Ovary (tissue), 9 donors: ENCODE results near the gene DLG1. TPM values are rescaled to one million over a fixed set of nuclear protein-coding genes. Genes with fewer than 3 reads are reported as not detected.

Experiments used
- DNase-seq, 5 donors: peaks; one replicate each; pipeline ENCODE4 v3.0.0-alpha.2; 2019 to 2020
- H3K27ac ChIP-seq, 2 donors: fragments of 200-600 bp; one replicate each; pipeline versions ENCODE4 v1.5.1 to v1.8.0; 2019 to 2022
- H3K27me3 ChIP-seq: fragments of 200-600 bp; one replicate; pipeline ENCODE4 v1.8.0; 2022
- H3K36me3 ChIP-seq: fragments of 200-600 bp; sonication (generic); one replicate; pipeline ENCODE4 v1.5.1; 2019
- H3K4me1 ChIP-seq: one replicate; pipeline ENCODE4 v1.8.1; 2013; ENCODE audit warnings: mild to moderate bottlenecking, moderate library complexity; ENCODE audit not compliant: insufficient read depth
- H3K4me3 ChIP-seq: fragments of 200-600 bp; sonication (generic); one replicate; pipeline ENCODE4 v1.5.1; 2017
- H3K9me3 ChIP-seq, 2 donors: fragments of 200-600 bp in 1 of 2; sonication (generic) in 1 of 2; one replicate each; pipeline versions ENCODE4 v1.5.1 to v1.8.1; 2013 to 2019; ENCODE audit warnings: mild to moderate bottlenecking in 1 of 2, moderate library complexity in 1 of 2
- EP300 ChIP-seq: sonication (generic); formaldehyde crosslinking; IDR thresholded peaks from one replicate; pipeline ENCODE4 v1.6.1; 2017; ENCODE audit warnings: antibody characterized with exemption
- POLR2A ChIP-seq: fragments of 450-650 bp; IDR thresholded peaks from one replicate; pipeline ENCODE4 v1.6.1; 2017; ENCODE audit warnings: antibody characterized with exemption, mild to moderate bottlenecking, moderate library complexity
- WGBS, 3 donors: extraction: QIAGEN DNeasy Blood & Tissue Kit in 1 of 3; methylation state at CpG; one replicate each; pipeline versions ENCODE4 v1.1.5 to v1.1.7; 2013 to 2017; 5-methylcytosine and 5-hydroxymethylcytosine counted together
- intact Hi-C, 4 donors: fragments of 100-400 bp; cut with DNase I; formaldehyde crosslinking; loops; one replicate each; pipeline versions ENCODE4 v1.11.0 to v1.15.1; 2022 to 2023
- polyA plus RNA-seq, 2 donors: library from polyadenylated mRNA; stranded (reverse); fragments of 200-250 nt in 1 of 2; fragments of 350-450 nt in 1 of 2; fragmentation: Illumina TruSeq in 1 of 2; extraction: RNeasy Lipid Tissue Mini Kit (QIAGEN cat#74804) in 1 of 2; gene quantifications; one replicate each; pipeline ENCODE4 v1.2.3, GENCODE V29; 2013 to 2014
- total RNA-seq, 7 donors: library from RNA; depleted of rRNA in 2 of 7; stranded (reverse); fragments of >200 nt in 2 of 7; fragmentation: NEBNext Ultra II Directional in 3 of 7; extraction: Animal tissue kit (Norgen Biotek cat#: 25700) in 3 of 7; gene quantifications; one replicate each; pipeline versions ENCODE4 v1.1.0 to v1.2.4, GENCODE V29; 2016 to 2023
- TF ChIP-seq, protein P1 (sequence below), 3 donors: fragments of 450-650 bp in 2 of 3; fragments of 200-600 bp in 1 of 3; IDR thresholded peaks; one replicate each; pipeline versions ENCODE4 v1.5.1 to v1.8.0; 2016 to 2022; ENCODE audit warnings: antibody characterized with exemption in 3 of 3, mild to moderate bottlenecking in 1 of 3
- donor health status: DM: no; HTN: no; CAD: no; lungs with moderate emphysema.
- donor health status: DM: no; HTN: no; CAD: no.
- donor health status: Bipolar disorder and iron deficiency.
- donor health status: DM: yes; HTN: yes; CAD: no.
- donor health status: DM: no; HTN: no; CAD: no.
- donor health status: DM: yes; HTN: yes; CAD: no.

DLG1 gene
- total and polyA plus RNA-seq, 9 donors: 20.5 to 99.1 (median 62.5) TPM

DNA sequence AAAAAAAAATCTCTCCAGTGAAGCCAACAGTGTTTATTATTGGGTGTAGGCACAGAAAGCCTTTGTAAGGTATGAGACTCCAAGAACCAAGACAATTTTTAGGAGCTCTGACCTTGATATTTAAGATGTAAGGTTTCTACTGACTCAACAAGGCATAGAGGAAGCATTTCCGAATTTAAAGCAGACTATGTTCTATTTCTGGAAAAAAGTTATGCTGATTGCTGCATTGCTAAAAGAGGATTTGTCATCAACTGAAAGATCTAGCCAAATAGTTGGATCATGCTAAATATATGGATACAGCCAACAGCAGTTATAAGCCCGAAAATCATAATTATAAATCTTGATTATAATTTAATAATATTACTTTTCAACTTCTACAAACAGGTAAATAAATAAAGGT, 215.5 kb downstream of the DLG1 start:
- Histone ChIP-seq H3K4me1 (no peaks in the 10 kb centered on the region), H3K27me3 (no peaks in the 10 kb centered on the region), H3K27ac (no peak overlapping the region), H3K36me3 (no peaks in the 10 kb centered on the region), H3K9me3 (no peaks in the 10 kb centered on the region), H3K4me3 (no peak overlapping the region)
- TF ChIP-seq EP300 (no peak), POLR2A (no peak)
- TF ChIP-seq, protein P1, sequence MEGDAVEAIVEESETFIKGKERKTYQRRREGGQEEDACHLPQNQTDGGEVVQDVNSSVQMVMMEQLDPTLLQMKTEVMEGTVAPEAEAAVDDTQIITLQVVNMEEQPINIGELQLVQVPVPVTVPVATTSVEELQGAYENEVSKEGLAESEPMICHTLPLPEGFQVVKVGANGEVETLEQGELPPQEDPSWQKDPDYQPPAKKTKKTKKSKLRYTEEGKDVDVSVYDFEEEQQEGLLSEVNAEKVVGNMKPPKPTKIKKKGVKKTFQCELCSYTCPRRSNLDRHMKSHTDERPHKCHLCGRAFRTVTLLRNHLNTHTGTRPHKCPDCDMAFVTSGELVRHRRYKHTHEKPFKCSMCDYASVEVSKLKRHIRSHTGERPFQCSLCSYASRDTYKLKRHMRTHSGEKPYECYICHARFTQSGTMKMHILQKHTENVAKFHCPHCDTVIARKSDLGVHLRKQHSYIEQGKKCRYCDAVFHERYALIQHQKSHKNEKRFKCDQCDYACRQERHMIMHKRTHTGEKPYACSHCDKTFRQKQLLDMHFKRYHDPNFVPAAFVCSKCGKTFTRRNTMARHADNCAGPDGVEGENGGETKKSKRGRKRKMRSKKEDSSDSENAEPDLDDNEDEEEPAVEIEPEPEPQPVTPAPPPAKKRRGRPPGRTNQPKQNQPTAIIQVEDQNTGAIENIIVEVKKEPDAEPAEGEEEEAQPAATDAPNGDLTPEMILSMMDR (IDR thresholded peaks at IDR 0.05): no peak
- intact Hi-C loops: no loop called here
- WGBS, 3 donors: 58 to 76% (median 69%) methylated on average over 2 of the region's 2 CpGs
- DNase-seq: no peak

DNA sequence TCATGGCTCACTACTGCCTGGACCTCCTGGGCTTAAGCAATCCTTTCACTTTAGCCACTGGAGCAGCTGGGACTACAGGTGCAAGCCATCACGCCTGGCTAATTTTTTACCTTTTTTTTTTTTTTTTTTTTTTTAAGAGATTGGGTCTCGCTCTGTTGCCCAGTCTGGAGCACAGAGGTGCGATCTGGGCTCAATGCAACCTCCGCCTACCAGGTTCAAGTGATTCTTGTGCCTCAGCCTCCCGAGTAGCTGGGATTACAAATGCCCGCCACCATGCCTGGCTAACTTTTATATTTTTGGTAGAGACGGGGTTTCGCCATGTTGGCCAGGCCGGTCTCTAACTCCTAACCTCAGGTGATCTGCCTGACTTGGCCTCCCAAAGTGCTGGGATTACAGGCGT, 218.1 kb downstream of the DLG1 start:
- no peaks in the 10 kb centered on the region for H3K36me3 ChIP-seq
- intact Hi-C loops: no loop called here
- no peaks in the 10 kb centered on the region for H3K9me3 ChIP-seq
- no peaks in the 10 kb centered on the region for H3K4me1 ChIP-seq
- H3K4me3 ChIP-seq: no peak overlapping the region
- no peak for DNase-seq
- TF ChIP-seq EP300: no peak
- TF ChIP-seq, protein P1 (IDR thresholded peaks at IDR 0.05): no peak
- TF ChIP-seq POLR2A: no peak
- H3K27me3 ChIP-seq: no peaks in the 10 kb centered on the region
- no peak overlapping the region for H3K27ac ChIP-seq
- 97 to 100% (median 99%) methylated on average over 10 of the region's 10 CpGs for WGBS, 3 donors

GRCh38 chr3:197076415-197076814, 222.0 kb downstream of the DLG1 start:
- intact Hi-C loops: no loop called here
- Histone ChIP-seq H3K27me3 (no peaks in the 10 kb centered on the region), H3K36me3 (no peaks in the 10 kb centered on the region), H3K9me3 (no peaks in the 10 kb centered on the region), H3K4me1 (no peaks in the 10 kb centered on the region), H3K4me3 (no peak overlapping the region), H3K27ac (no peak overlapping the region)
- TF ChIP-seq, protein P1 (IDR thresholded peaks at IDR 0.05): no peak
- WGBS, 3 donors: 86 to 89% (median 87%) methylated on average over 4 of the region's 4 CpGs
- DNase-seq: no peak

DNA sequence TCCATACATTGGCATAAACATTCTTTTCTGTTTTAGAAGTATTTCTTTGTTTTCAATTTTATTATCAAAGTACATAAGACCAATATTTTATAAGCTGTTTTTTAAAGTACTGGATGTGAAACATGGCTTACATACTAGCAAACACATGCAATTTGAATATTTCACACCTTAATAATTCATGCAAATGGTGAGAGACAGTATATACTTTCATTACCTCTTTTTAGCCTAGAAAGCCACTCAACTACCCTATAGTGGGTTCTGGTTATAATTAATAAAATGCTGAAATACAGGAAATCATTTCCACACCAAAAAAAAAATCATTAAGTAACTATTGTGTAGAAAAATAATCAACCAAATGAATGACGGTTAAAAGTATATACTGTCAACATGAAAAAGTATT, 230.3 kb downstream of the DLG1 start:
- Histone ChIP-seq H3K27me3 (no peaks in the 10 kb centered on the region), H3K27ac (no peak overlapping the region), H3K4me1 (no peaks in the 10 kb centered on the region), H3K4me3 (no peak overlapping the region), H3K9me3 (no peaks in the 10 kb centered on the region), H3K36me3 (no peaks in the 10 kb centered on the region)
- intact Hi-C loops: no loop called here
- WGBS, 3 donors: 88 to 97% (median 97%) methylated on average over 1 of the region's 1 CpG
- TF ChIP-seq, protein P1 (IDR thresholded peaks at IDR 0.05): no peak
- no peak for TF ChIP-seq POLR2A
- TF ChIP-seq EP300: no peak
- DNase-seq: no peak

DNA sequence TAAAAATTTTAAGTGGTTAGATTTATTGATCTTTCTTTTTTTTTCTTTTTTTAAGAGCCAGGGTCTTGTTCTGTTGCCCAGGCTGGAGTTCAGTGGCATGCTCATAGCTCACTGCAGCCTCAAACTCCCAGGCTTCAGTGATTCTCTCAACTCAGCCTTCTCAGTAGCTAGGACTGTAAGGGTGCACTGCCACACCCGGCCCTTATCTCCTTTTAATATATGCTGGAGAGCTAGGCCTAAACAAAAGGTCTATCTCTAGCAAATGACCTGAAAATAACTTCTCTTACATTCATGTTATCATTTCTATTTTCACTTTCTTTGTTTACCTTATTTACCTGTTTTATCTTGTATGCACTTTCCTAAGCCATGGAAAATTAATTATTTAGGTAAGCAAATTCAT, 233.6 kb downstream of the DLG1 start:
- 93 to 98% (median 98%) methylated on average over 1 of the region's 1 CpG for WGBS, 3 donors

More for the DNA sequence above, 233.6 kb downstream of the DLG1 start:
- H3K27me3 ChIP-seq: no peaks in the 10 kb centered on the region
- no peaks in the 10 kb centered on the region for H3K9me3 ChIP-seq
- no peak overlapping the region for H3K4me3 ChIP-seq
- no peaks in the 10 kb centered on the region for H3K36me3 ChIP-seq
- no peak overlapping the region for H3K27ac ChIP-seq
- H3K4me1 ChIP-seq: no peaks in the 10 kb centered on the region
- intact Hi-C loops: no loop called here
- TF ChIP-seq EP300: no peak
- no peak for DNase-seq
